HG03066 (cell line): Measurements from ENCODE around the gene CASKIN2.
"Not testable (repeated sequence)": the region's sequence is repeated elsewhere in the genome, so short reads cannot be mapped to it uniquely, and the experiment has no call there.

Experiments used
- ATAC-seq: cut with Tn5 transposase; IDR thresholded peaks from one replicate; pipeline ENCODE4 v1.9.1; 2021; ENCODE audit warnings: low read depth; ENCODE audit not compliant: unreplicated experiment

CASKIN2 gene

DNA sequence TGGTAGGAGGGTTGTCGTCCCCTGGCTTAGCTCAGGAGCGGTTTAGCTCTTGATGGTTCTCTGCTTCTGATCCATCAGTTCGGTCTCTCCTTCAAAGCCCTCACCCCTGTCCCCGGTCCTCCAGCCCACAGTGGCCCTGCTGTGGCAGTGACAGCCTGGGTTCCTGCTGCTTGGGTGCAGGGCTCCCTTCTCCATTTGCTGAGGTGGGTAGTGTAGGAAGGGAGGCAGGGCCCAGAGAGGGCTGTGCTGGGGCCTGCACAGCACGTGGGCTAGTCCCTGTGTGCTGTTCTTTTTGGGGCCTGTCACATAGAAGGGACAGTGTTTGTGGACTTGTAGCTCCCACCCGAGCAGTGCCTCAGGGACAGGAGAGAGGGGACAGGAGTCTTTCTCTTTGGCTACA, 40.6 kb downstream of the CASKIN2 start:
- ATAC-seq, result no peak

DNA sequence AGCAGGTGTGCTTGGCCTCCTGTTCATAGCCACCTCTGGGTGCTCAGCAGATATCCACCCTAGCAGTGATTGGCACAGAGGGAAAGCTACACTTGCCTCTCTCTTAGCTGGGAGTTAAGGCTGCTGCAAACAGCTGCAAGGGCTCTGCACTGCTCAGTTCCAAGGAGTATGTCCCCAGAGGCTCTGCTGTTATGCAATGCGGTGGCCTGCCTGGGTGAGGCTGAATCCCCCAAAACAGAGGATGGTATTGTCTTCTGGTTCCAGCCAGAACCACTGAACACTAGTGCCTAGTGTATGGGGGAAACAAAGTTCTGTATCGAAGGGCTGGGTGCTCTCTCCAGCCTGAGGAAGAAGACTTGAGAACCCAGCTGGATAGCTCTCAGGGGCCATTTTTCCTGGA, 42.1 kb downstream of the CASKIN2 start:
- ATAC-seq, result no peak

- ATAC-seq, result no peak
Measured at GRCh38 chr17:75472119-75472518, 43.2 kb downstream of the CASKIN2 start.

DNA sequence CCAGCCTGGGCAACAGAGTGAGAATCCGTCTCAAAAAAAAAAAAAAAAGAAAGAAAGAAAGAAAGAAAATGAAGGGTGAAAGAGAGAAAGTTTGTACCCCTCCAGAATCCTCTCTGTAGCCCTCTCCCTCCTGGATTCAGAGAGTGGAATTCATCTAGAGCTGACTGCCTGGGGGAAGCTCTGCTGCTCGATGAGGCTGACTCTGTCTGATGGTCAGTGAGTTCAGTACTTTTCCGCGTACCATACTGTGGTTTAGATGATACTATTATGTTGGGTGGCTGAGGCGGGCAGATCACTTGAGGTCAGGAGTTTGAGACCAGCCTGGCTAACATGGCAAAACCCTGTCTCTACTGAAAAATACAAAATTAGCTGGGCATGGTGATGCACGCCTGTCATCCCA, 44.1 kb downstream of the CASKIN2 start:
- ATAC-seq, result no peak

- ATAC-seq, result no peak
Measured at GRCh38 chr17:75468779-75469373, 46.5 kb downstream of the CASKIN2 start.

DNA sequence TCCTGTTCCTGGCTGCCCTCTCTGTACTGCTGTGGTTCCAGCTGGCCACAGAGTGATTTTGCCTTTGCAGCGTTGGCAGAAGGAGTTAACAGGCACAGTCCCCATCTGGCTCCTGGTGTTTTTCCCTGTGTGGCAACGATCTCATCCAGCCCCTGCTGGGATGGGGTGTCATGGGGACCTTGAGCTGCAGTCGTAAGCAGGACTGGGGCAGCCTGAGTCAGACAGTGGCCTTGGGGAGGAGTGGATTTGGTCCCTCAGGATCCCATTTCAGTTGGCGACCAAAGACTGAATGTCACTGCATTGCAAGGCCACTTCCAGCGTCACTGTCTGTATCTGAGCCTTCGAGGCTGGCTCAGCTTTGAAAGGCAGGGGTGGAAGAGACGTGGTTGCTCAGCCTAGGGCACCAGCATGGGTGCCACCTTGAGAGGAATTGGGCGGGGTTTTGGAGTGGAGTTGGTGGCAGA, 47.0 kb downstream of the CASKIN2 start:
- ATAC-seq, result no peak

- no peak for ATAC-seq
Measured at GRCh38 chr17:75465039-75465438, 50.3 kb downstream of the CASKIN2 start.

DNA sequence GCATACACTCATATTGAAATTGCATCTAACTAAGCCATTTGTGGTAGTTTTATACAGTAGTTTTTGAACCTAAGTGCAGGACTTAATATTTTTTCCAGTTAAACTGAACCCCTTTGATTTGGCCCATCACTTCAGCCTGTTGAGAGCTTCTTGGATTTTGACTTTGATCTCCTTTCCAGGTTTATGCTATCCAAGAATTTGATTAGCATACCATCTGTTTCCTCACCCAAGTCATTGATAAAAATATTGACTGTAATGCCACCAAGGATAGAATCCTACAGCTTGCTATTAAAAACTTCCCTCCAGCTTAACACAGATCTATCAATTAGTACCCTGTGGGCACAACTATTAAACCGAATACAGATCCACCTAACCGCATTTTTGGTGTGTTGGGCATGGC, 51.7 kb downstream of the CASKIN2 start:
- ATAC-seq, result no peak

DNA sequence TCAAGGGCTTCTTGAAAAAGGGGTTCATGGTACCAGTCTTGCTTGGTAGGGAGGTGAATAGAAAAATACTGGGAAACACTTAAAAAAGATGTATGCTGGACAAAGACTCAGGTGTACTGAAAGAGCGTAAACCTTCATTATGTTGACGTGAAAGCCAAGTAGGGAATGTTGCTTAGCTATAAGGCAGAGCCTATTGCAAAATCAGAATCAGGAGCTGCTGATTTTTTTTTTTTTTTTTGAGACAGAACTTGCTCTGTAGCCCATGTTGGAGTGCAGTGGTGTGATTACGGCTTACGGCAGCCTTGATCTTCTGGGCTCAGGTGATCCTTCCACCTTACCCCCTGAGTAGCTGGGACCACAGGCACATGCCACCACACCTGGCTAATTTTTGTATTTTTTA, 55.0 kb downstream of the CASKIN2 start:
- no peak for ATAC-seq

GRCh38 chr17:75459590-75460267, 55.6 kb downstream of the CASKIN2 start:
- no peak for ATAC-seq

GRCh38 chr17:75459246-75459589, 56.1 kb downstream of the CASKIN2 start:
- ATAC-seq, result no peak

DNA sequence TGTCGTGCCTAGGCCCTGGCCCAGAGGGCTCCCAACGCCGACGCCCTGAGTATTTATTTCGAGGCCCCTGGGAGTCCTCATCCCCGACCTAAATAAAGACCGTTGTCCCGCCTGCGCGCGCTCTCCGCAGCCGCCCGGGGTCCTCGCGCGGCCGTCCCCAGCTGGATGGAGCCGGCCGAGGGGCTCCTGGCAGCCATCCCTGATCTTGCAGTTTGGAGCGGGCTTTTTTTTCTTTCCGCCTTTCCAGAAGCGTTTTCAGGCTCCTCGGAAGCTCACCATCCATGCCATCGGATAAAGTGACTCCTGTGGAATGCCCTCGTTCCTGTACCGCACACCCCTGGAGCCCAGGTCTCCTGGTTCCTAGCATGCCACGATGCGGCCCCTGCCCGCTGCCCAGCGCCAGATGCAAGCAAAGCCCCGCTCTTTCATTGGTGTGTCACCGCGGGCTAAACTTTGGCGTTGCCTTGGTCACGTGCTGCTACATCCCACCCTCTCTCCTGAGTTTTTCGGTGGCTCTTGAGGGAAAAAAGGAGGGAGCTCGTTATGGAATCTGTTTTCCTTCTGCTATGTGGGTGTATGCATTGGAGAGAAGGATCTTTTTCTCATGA, 58.2 kb downstream of the CASKIN2 start:
- no peak for ATAC-seq

- ATAC-seq, result peak; percentile 87
Measured at GRCh38 chr17:75456417-75457046, 58.8 kb downstream of the CASKIN2 start, which contains the start of gene TMEM94. TMEM94 (plus strand) TSS chr17:75456635; CDS start chr17:75471906, 15,271 bp downstream.

DNA sequence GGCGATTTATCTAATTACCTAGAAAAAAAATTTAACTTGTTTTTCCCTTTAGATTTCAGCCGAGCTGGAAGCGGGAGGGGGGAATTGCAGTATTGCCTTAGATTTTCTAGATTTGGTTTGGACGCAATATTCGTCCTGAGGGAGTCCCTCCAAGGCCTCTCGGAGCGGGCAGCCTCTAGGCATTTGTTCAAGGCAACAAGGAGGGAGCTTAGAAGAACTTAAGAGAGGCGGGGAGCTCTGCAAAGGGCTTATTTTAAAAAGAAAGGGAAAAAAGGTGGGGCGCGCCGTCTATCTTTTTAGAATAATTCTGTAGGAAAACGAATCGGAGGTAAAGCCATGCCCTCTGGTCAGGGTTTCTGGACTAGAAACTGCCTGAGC, 59.3 kb downstream of the CASKIN2 start:
- peak; percentile 5 for ATAC-seq

GRCh38 chr17:75454672-75455071, 60.7 kb downstream of the CASKIN2 start:
- ATAC-seq, result not testable (repeated sequence)

- ATAC-seq, result no peak
Measured at GRCh38 chr17:75454193-75454592, 61.1 kb downstream of the CASKIN2 start.

- ATAC-seq, result no peak
Measured at GRCh38 chr17:75450270-75450669, 65.1 kb downstream of the CASKIN2 start.
